ENCODE measurements around the gene SPATS1.

The SPATS1 gene

GRCh38 chr6:44342489-44342888 is at the start of gene SPATS1:
Gene SPATS1 (plus strand): TSS chr6:44342650. CDS start chr6:44343096, 446 bp downstream.
- peak; percentile 6 for DNase-seq (ENCODE audit: low read depth)

- no peak for DNase-seq (ENCODE audit: low read depth)
Observed at GRCh38 chr6:44292661-44293365, 49.6 kb upstream of the SPATS1 start.

- no peak for DNase-seq (ENCODE audit: low read depth)
Observed at GRCh38 chr6:44294832-44295791, 47.3 kb upstream of the SPATS1 start.

GRCh38 chr6:44297063-44298038 is 45.1 kb upstream of the SPATS1 start:
- DNase-seq (ENCODE audit: low read depth) = peak; percentile 39

GRCh38 chr6:44298055-44298803 is 44.2 kb upstream of the SPATS1 start:
- DNase-seq (ENCODE audit: low read depth) = no peak

- DNase-seq (ENCODE audit: low read depth) = no peak
Observed at GRCh38 chr6:44298864-44299263, 43.6 kb upstream of the SPATS1 start.

- DNase-seq (ENCODE audit: low read depth) = no peak
Observed at GRCh38 chr6:44300292-44300823, 42.1 kb upstream of the SPATS1 start.

- no peak for DNase-seq (ENCODE audit: low read depth)
Observed at GRCh38 chr6:44301106-44301505, 41.3 kb upstream of the SPATS1 start.

- no peak for DNase-seq (ENCODE audit: low read depth)
Observed at GRCh38 chr6:44301782-44302564, 40.5 kb upstream of the SPATS1 start.

- no peak for DNase-seq (ENCODE audit: low read depth)
Observed at GRCh38 chr6:44302856-44303255, 39.6 kb upstream of the SPATS1 start.

GRCh38 chr6:44303842-44304241 is 38.6 kb upstream of the SPATS1 start:
- DNase-seq (ENCODE audit: low read depth) = no peak

GRCh38 chr6:44304282-44305199 is 37.9 kb upstream of the SPATS1 start:
- peak; percentile 55 for DNase-seq (ENCODE audit: low read depth)

- DNase-seq (ENCODE audit: low read depth) = no peak
Observed at GRCh38 chr6:44305200-44305725, 37.2 kb upstream of the SPATS1 start.

GRCh38 chr6:44306710-44307109 is 35.7 kb upstream of the SPATS1 start:
- DNase-seq (ENCODE audit: low read depth) = no peak

- DNase-seq (ENCODE audit: low read depth) = no peak
Observed at GRCh38 chr6:44307217-44307616, 35.2 kb upstream of the SPATS1 start.

GRCh38 chr6:44309092-44309491 is 33.4 kb upstream of the SPATS1 start:
- DNase-seq (ENCODE audit: low read depth) = peak; percentile 51

- DNase-seq (ENCODE audit: low read depth) = no peak
Observed at GRCh38 chr6:44309631-44310030, 32.8 kb upstream of the SPATS1 start.

- no peak for DNase-seq (ENCODE audit: low read depth)
Observed at GRCh38 chr6:44310241-44310640, 32.2 kb upstream of the SPATS1 start.

- no peak for DNase-seq (ENCODE audit: low read depth)
Observed at GRCh38 chr6:44311304-44311703, 31.1 kb upstream of the SPATS1 start.

Measured in iris pigment epithelial cell (primary cell).